Upper lobe of right lung (tissue), 1 donor: ENCODE measurements around the gene BCAR3. TPM values are rescaled to one million over a fixed set of nuclear protein-coding genes. Genes with fewer than 3 reads are reported as not detected.

ENCODE experiments used
- ATAC-seq: fragments of 200-7000 bp; cut with Tn5 transposase; one replicate; pipeline ENCODE4 v1.9.1; 2020; ENCODE audit warnings: mild to moderate bottlenecking, moderate library complexity
- DNase-seq: peaks from one replicate; pipeline ENCODE4 v3.0.0-alpha.2; 2020
- H3K27ac ChIP-seq: fragments of 200-600 bp; one replicate; pipeline ENCODE4 v1.8.0; 2022
- H3K27me3 ChIP-seq: fragments of 200-600 bp; one replicate; pipeline ENCODE4 v1.8.0; 2022; ENCODE audit warnings: mild to moderate bottlenecking
- H3K36me3 ChIP-seq: fragments of 200-600 bp; one replicate; pipeline ENCODE4 v1.8.0; 2022
- H3K4me1 ChIP-seq: fragments of 200-600 bp; one replicate; pipeline ENCODE4 v1.8.0; 2022
- H3K4me3 ChIP-seq: fragments of 200-600 bp; one replicate; pipeline ENCODE4 v1.8.0; 2022; ENCODE audit warnings: mild to moderate bottlenecking
- H3K9me3 ChIP-seq: fragments of 200-600 bp; one replicate; pipeline ENCODE4 v1.8.0; 2022
- CTCF ChIP-seq: fragments of 200-600 bp; IDR thresholded peaks from one replicate; pipeline ENCODE4 v1.8.0; 2022; ENCODE audit warnings: antibody characterized with exemption
- intact Hi-C: fragments of 100-400 bp; cut with DNase I; formaldehyde crosslinking; loops from one replicate; pipeline ENCODE4 v1.11.0; 2022
- total RNA-seq: library from RNA; stranded (reverse); fragmentation: NEBNext Ultra II Directional; extraction: Animal tissue kit (Norgen Biotek cat#: 25700); gene quantifications from one replicate; pipeline ENCODE4 v1.2.1, GENCODE V29; 2021
- donor health status: DM: no; HTN: yes; CAD: no; lungs with severe emphysema.

BCAR3 gene
- total RNA-seq, 1 donor from 2014 or later = 23.5 TPM

DNA sequence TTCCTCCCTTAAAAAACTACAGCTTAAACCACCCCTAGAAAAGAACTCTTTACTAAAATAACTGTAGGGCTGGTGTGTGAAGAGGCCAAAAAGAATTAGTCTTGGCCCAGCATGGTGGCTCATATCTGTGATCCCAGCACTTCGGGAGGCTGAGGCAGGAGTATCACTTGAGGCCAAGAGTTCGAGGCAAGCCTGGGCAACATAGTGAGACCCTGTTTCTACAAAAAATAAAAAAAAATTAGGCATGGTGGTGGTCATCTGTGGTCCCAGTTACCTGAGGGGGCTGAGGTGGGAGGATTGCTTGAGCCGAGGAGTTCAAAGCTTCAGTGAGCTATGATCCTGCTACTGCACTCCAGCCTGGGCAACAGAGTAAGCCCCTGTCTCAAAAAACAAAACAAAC, 44.9 kb downstream of the BCAR3 start:
- Histone ChIP-seq H3K27me3 (no peaks in the 10 kb centered on the region), H3K9me3 (no peaks in the 10 kb centered on the region), H3K36me3 (peaks cover 9% of the 10 kb centered on the region), H3K4me1 (peaks cover 8% of the 10 kb centered on the region), H3K4me3 (no peak overlapping the region), H3K27ac (peak overlapping the region; percentile 58)
- ATAC-seq (no peak), DNase-seq (no peak)
- intact Hi-C loops = loop anchor here (10.0 kb wide), 1 partner anchor 48 kb away; the partner anchor contains the start of gene BCAR3
- TF ChIP-seq CTCF = no peak

DNA sequence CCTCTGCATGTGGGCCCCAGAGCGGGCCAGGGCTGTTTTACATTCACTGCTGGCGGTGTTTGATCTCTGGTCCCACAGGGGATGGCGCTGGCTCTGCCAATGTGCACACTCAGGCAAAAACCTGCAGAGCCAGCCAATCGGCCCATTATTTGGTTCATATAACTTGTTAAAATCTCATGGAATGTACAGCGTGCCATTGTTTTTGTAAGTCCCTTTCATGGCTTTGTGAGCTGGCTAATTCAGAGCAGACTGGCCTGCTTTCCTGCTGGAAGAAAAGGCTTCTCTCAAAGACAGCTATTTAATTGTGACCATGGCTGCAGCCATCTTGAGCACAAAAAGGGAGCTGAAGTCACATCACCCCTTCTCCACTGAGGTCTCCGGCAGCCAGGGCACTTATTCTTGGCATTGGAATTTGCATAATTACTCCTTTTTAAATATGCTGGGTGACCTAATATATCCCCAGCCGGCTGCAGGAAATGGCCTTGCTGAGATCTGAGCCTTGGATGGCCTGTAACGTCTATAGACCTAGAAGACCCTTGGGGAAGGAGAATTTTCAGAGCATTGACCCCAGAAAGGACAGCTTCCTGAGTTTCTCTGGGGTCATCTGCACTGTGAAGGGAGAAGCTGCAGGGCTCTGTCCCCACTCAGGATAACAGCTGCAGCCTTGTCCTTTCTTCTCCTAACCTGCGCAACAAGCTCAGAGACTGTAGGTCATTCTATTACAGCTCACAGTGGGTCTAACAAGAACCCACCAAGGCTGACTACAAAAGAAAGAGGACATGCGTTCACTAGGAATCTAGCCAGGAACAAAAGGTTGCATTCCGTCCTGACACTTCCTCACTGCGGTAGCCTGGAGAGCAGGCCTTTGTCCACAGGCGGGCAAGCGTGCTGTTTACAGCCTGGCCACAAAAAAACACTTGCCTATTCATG, 45.8 kb downstream of the BCAR3 start:
- no peak for DNase-seq
- peaks cover 8% of the 10 kb centered on the region for H3K4me1 ChIP-seq
- intact Hi-C loops = loop anchor here (10.0 kb wide), 1 partner anchor 49 kb away; the partner anchor contains the start of gene BCAR3

DNA sequence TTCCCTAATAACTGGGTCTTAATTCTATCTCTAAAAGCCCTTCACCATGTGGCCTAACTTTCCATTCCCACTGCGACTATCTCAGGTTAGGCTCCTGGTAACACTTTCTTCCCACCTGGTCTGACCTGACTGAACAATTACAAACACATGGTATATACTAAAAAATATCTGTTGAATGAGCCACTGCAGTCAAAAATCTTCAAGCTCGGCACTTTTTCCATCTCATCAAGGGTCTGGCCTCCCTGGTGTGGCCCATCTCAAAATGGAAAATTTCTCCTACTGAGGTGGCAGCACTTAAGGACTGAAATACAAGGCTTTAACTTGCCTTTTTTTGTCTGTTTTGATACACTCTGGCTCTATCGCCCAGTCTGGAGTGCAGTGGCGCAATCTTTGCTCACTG, 48.3 kb downstream of the BCAR3 start:
- Histone ChIP-seq H3K27ac (no peak overlapping the region), H3K9me3 (no peaks in the 10 kb centered on the region), H3K27me3 (no peaks in the 10 kb centered on the region), H3K4me3 (no peak overlapping the region), H3K36me3 (no peaks in the 10 kb centered on the region), H3K4me1 (peaks cover 14% of the 10 kb centered on the region)
- intact Hi-C loops = loop anchor here (5.0 to 10.0 kb wide), 2 partner anchors 51 to 179 kb away; partner anchors contain the start of gene BCAR3
- ATAC-seq (no peak), DNase-seq (no peak)
- no peak for TF ChIP-seq CTCF

More for the DNA sequence above, 45.8 kb downstream of the BCAR3 start:
- Histone ChIP-seq H3K36me3 (peaks cover 4% of the 10 kb centered on the region), H3K27ac (peak overlapping the region; percentile 58), H3K27me3 (no peaks in the 10 kb centered on the region), H3K9me3 (no peaks in the 10 kb centered on the region), H3K4me3 (no peak overlapping the region)
- no peak for ATAC-seq
- no peak for TF ChIP-seq CTCF

DNA sequence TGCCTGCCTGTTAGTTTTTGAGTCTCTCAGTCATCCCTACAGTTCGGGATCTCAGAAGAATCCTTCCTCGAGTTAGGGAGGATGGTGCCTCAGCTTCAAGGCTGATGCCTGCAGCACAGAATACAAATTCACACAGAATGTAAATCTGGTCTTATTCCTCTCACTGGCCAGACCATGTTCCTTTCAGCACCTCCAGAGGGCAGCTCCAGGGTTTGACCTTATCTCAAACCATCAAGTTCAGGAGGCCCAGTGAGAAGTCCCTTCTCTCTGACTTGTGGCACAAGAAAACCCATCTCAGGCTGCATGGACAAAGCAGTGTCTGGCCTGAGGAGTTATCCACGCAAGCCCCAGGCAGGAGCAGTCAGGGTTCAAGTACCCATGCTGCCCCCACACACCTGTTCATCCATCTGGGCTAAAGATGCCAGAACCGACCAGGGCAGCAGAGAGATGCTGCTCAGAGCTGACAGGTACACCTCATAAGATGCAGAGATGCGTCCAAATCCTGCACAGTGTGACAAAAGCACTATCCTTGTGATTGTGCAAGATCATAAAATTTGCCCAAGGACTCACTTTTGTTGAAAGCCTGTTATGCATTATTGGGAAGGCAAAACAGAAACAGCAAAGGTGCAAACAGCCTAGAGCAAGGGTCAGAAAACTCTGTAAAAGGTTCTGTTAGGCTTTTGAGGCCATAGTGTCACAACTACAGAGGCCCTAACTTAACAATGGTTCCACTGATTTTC, 49.8 kb downstream of the BCAR3 start:
- H3K36me3 ChIP-seq = no peaks in the 10 kb centered on the region
- peak; percentile 54 for ATAC-seq
- H3K27me3 ChIP-seq = no peaks in the 10 kb centered on the region
- H3K9me3 ChIP-seq = no peaks in the 10 kb centered on the region
- H3K4me1 ChIP-seq = peaks cover 14% of the 10 kb centered on the region
- no peak overlapping the region for H3K27ac ChIP-seq
- DNase-seq = no peak
- intact Hi-C loops = loop anchor here (5.0 to 10.0 kb wide), 2 partner anchors 53 to 181 kb away; partner anchors contain the start of gene BCAR3
- TF ChIP-seq CTCF = peak; percentile 31
- no peak overlapping the region for H3K4me3 ChIP-seq

GRCh38 chr1:93630168-93630567, 51.5 kb downstream of the BCAR3 start:
- H3K27ac ChIP-seq = no peak overlapping the region
- DNase-seq (no peak), ATAC-seq (no peak)
- no peak overlapping the region for H3K4me3 ChIP-seq
- no peaks in the 10 kb centered on the region for H3K27me3 ChIP-seq
- no peaks in the 10 kb centered on the region for H3K36me3 ChIP-seq
- intact Hi-C loops = loop anchor here (5.0 to 10.0 kb wide), 2 partner anchors 55 to 182 kb away; partner anchors contain the start of gene BCAR3
- H3K4me1 ChIP-seq = peaks cover 8% of the 10 kb centered on the region
- no peak for TF ChIP-seq CTCF
- H3K9me3 ChIP-seq = no peaks in the 10 kb centered on the region
